Stimulated activated CD8-positive, alpha-beta memory T cell treated with anti-CD3 and anti-CD28 coated beads, Interleukin-2, amount 100 ng/mL, for 1 hour (primary cell): Measurements from ENCODE around the gene SLC24A4.
"Not testable (repeated sequence)": the region's sequence is repeated elsewhere in the genome, so short reads cannot be mapped to it uniquely, and the experiment has no call there.

Source experiments
- DNase-seq, 2 donors: peaks; one replicate each; pipeline ENCODE4 v3.0.0-alpha.2; 2020; ENCODE audit warnings: low read depth in 2 of 2

The SLC24A4 gene

GRCh38 chr14:92402500-92402899 is 79.5 kb downstream of the SLC24A4 start:
- DNase-seq, result not testable (repeated sequence)

GRCh38 chr14:92404018-92404417 is 81.1 kb downstream of the SLC24A4 start:
- DNase-seq, result no peak

GRCh38 chr14:92404421-92404820 is 81.5 kb downstream of the SLC24A4 start:
- no peak for DNase-seq

GRCh38 chr14:92404938-92405337 is 82.0 kb downstream of the SLC24A4 start:
- no peak for DNase-seq

- no peak for DNase-seq
Measured at GRCh38 chr14:92407410-92407809, 84.4 kb downstream of the SLC24A4 start.

GRCh38 chr14:92409043-92409442 is 86.1 kb downstream of the SLC24A4 start:
- DNase-seq, result no peak

GRCh38 chr14:92411135-92411534 is 88.2 kb downstream of the SLC24A4 start:
- no peak for DNase-seq

GRCh38 chr14:92411941-92412340 is 89.0 kb downstream of the SLC24A4 start:
- no peak for DNase-seq

- DNase-seq, result no peak
Measured at GRCh38 chr14:92412912-92413311, 89.9 kb downstream of the SLC24A4 start.

GRCh38 chr14:92413379-92413778 is 90.4 kb downstream of the SLC24A4 start:
- DNase-seq, result no peak

- DNase-seq, result no peak
Measured at GRCh38 chr14:92414690-92415445, 91.9 kb downstream of the SLC24A4 start.

- no peak for DNase-seq
Measured at GRCh38 chr14:92415969-92416368, 93.0 kb downstream of the SLC24A4 start.

- DNase-seq, result no peak
Measured at GRCh38 chr14:92416544-92416943, 93.6 kb downstream of the SLC24A4 start.

GRCh38 chr14:92417759-92418158 is 94.8 kb downstream of the SLC24A4 start:
- no peak for DNase-seq

GRCh38 chr14:92421751-92422150 is 98.8 kb downstream of the SLC24A4 start:
- no peak for DNase-seq

GRCh38 chr14:92425101-92425500 is 102.1 kb downstream of the SLC24A4 start:
- no peak for DNase-seq

GRCh38 chr14:92426237-92426636 is 103.3 kb downstream of the SLC24A4 start:
- DNase-seq, result no peak

GRCh38 chr14:92427096-92427495 is 104.1 kb downstream of the SLC24A4 start:
- no peak for DNase-seq

GRCh38 chr14:92430686-92431085 is 107.7 kb downstream of the SLC24A4 start:
- no peak for DNase-seq

GRCh38 chr14:92431199-92431725 is 108.3 kb downstream of the SLC24A4 start:
- DNase-seq, result no peak

GRCh38 chr14:92433407-92433806 is 110.4 kb downstream of the SLC24A4 start:
- DNase-seq, result no peak

- no peak for DNase-seq
Measured at GRCh38 chr14:92435154-92435553, 112.2 kb downstream of the SLC24A4 start.

GRCh38 chr14:92436115-92436776 is 113.3 kb downstream of the SLC24A4 start:
- no peak for DNase-seq
